Measurements from ENCODE around the gene ERGIC1.

ERGIC1 gene

GRCh38 chr5:172944741-172945140 is 110.7 kb downstream of the ERGIC1 start:
- no peaks in the 10 kb centered on the region for H3K36me3 ChIP-seq (ENCODE audit: control insufficient read depth, low read length)
- TF ChIP-seq, protein P1, sequence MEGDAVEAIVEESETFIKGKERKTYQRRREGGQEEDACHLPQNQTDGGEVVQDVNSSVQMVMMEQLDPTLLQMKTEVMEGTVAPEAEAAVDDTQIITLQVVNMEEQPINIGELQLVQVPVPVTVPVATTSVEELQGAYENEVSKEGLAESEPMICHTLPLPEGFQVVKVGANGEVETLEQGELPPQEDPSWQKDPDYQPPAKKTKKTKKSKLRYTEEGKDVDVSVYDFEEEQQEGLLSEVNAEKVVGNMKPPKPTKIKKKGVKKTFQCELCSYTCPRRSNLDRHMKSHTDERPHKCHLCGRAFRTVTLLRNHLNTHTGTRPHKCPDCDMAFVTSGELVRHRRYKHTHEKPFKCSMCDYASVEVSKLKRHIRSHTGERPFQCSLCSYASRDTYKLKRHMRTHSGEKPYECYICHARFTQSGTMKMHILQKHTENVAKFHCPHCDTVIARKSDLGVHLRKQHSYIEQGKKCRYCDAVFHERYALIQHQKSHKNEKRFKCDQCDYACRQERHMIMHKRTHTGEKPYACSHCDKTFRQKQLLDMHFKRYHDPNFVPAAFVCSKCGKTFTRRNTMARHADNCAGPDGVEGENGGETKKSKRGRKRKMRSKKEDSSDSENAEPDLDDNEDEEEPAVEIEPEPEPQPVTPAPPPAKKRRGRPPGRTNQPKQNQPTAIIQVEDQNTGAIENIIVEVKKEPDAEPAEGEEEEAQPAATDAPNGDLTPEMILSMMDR (IDR thresholded peaks at IDR 0.05; ENCODE audit: low read depth, low read length, poor library complexity, severe bottlenecking) = no peak
- TF ChIP-seq EZH2phosphoT487 (IDR thresholded peaks at IDR 0.05; ENCODE audit: borderline replicate concordance, low read length) = no peak
- H3K9me3 ChIP-seq (ENCODE audit: control insufficient read depth, insufficient read depth, low read length) = no peaks in the 10 kb centered on the region
- H3K4me2 ChIP-seq (ENCODE audit: low read length) = no peak overlapping the region
- no peaks in the 10 kb centered on the region for H3K4me1 ChIP-seq (ENCODE audit: control insufficient read depth, low read length)
- no peaks in the 10 kb centered on the region for H3F3A ChIP-seq (ENCODE audit: control insufficient read depth, insufficient read depth)
- no peak overlapping the region for H3K27ac ChIP-seq (ENCODE audit: low read depth, low read length)
- no peaks in the 10 kb centered on the region for H3K27me3 ChIP-seq (ENCODE audit: control insufficient read depth, low read length)
- H3K9me2 ChIP-seq (replicated peaks; ENCODE audit: control insufficient read depth, low read length) = no peaks in the 10 kb centered on the region
- no peaks in the 10 kb centered on the region; the same call in 1 of the 2 replicates for H4K20me1 ChIP-seq (ENCODE audit: control insufficient read depth, insufficient read depth, low read depth, low read length)
- no peaks in the 10 kb centered on the region for H3K79me2 ChIP-seq (ENCODE audit: control insufficient read depth, low read length)
- no peak overlapping the region for H3K4me3 ChIP-seq (ENCODE audit: low read length)

- Histone ChIP-seq H3K4me1 (ENCODE audit: control insufficient read depth, low read length) (no peaks in the 10 kb centered on the region), H3K4me3 (ENCODE audit: low read length) (no peak overlapping the region), H3K9me3 (ENCODE audit: control insufficient read depth, insufficient read depth, low read length) (no peaks in the 10 kb centered on the region), H3F3A (ENCODE audit: control insufficient read depth, insufficient read depth) (no peaks in the 10 kb centered on the region), H3K79me2 (ENCODE audit: control insufficient read depth, low read length) (no peaks in the 10 kb centered on the region), H3K27ac (ENCODE audit: low read depth, low read length) (no peak overlapping the region), H3K9me2 (replicated peaks; ENCODE audit: control insufficient read depth, low read length) (no peaks in the 10 kb centered on the region), H3K36me3 (ENCODE audit: control insufficient read depth, low read length) (no peaks in the 10 kb centered on the region), H3K27me3 (ENCODE audit: control insufficient read depth, low read length) (no peaks in the 10 kb centered on the region), H3K4me2 (ENCODE audit: low read length) (no peak overlapping the region), H4K20me1 (ENCODE audit: control insufficient read depth, insufficient read depth, low read depth, low read length) (no peaks in the 10 kb centered on the region; the same call in 1 of the 2 replicates)
- TF ChIP-seq, protein P1 (IDR thresholded peaks at IDR 0.05; ENCODE audit: low read depth, low read length, poor library complexity, severe bottlenecking) = no peak
- no peak for TF ChIP-seq EZH2phosphoT487 (IDR thresholded peaks at IDR 0.05; ENCODE audit: borderline replicate concordance, low read length)
These were observed 111.1 kb downstream of the ERGIC1 start for GRCh38 chr5:172945151-172945550.

DNA sequence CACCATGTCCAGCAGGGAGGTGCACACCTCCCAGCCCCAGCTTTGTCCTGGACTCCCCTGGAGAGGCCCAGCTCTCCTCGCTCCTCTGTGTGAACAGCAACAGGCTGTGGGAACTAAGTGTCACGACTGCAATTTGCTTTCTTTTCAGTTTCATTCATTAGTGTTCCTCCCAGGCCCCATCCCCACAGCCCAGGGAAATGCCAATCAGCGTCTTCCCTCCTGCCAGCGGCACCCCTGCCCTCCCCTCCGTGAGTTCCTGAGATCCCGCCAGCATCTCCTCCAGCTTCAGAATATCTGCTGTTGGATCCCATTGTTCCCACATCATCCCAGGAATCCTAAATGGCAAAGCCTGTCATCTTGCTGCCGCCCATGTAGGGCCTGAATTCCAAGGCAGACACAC is 112.1 kb downstream of the ERGIC1 start:
- H3K27me3 ChIP-seq (ENCODE audit: control insufficient read depth, low read length) = no peaks in the 10 kb centered on the region
- H3K4me1 ChIP-seq (ENCODE audit: control insufficient read depth, low read length) = no peaks in the 10 kb centered on the region
- H3K4me3 ChIP-seq (ENCODE audit: low read length) = no peak overlapping the region

More for the DNA sequence above, 112.1 kb downstream of the ERGIC1 start:
- Histone ChIP-seq H3K4me2 (ENCODE audit: low read length) (no peak overlapping the region), H3K79me2 (ENCODE audit: control insufficient read depth, low read length) (no peaks in the 10 kb centered on the region), H4K20me1 (ENCODE audit: control insufficient read depth, insufficient read depth, low read depth, low read length) (no peaks in the 10 kb centered on the region; the same call in 1 of the 2 replicates), H3K27ac (ENCODE audit: low read depth, low read length) (no peak overlapping the region), H3K9me3 (ENCODE audit: control insufficient read depth, insufficient read depth, low read length) (no peaks in the 10 kb centered on the region), H3K36me3 (ENCODE audit: control insufficient read depth, low read length) (no peaks in the 10 kb centered on the region), H3F3A (ENCODE audit: control insufficient read depth, insufficient read depth) (no peaks in the 10 kb centered on the region), H3K9me2 (replicated peaks; ENCODE audit: control insufficient read depth, low read length) (no peaks in the 10 kb centered on the region)
- no peak for TF ChIP-seq EZH2phosphoT487 (IDR thresholded peaks at IDR 0.05; ENCODE audit: borderline replicate concordance, low read length)
- TF ChIP-seq, protein P1 (IDR thresholded peaks at IDR 0.05; ENCODE audit: low read depth, low read length, poor library complexity, severe bottlenecking) = no peak
